ENCODE measurements around the gene SENP1.

SENP1 gene

GRCh38 chr12:48015129-48015528, 90.8 kb downstream of the SENP1 start:
- DNase-seq, result no peak

GRCh38 chr12:48013287-48013686, 92.6 kb downstream of the SENP1 start:
- no peak for DNase-seq

- no peak for DNase-seq
Measured at GRCh38 chr12:48012070-48012469, 93.8 kb downstream of the SENP1 start.

- no peak for DNase-seq
Measured at GRCh38 chr12:48010366-48010970, 95.4 kb downstream of the SENP1 start.

GRCh38 chr12:48009471-48009870, 96.4 kb downstream of the SENP1 start:
- DNase-seq, result no peak

- DNase-seq, result no peak
Measured at GRCh38 chr12:48008950-48009349, 96.9 kb downstream of the SENP1 start.

GRCh38 chr12:48008349-48008748, 97.5 kb downstream of the SENP1 start:
- DNase-seq, result no peak

GRCh38 chr12:48007206-48007605, 98.7 kb downstream of the SENP1 start:
- no peak for DNase-seq

- no peak for DNase-seq
Measured at GRCh38 chr12:48005750-48006021, 100.2 kb downstream of the SENP1 start.

GRCh38 chr12:48005001-48005749, 100.7 kb downstream of the SENP1 start:
- no peak for DNase-seq

- DNase-seq, result no peak
Measured at GRCh38 chr12:48004053-48004941, 101.6 kb downstream of the SENP1 start, which contains the start of gene COL2A1. Gene COL2A1 (minus strand): TSS chr12:48004476. CDS start chr12:48004321, 155 bp downstream.

- DNase-seq, result no peak
Measured at GRCh38 chr12:48003226-48004052, 102.4 kb downstream of the SENP1 start.

- no peak for DNase-seq
Measured at GRCh38 chr12:48002773-48003218, 103.1 kb downstream of the SENP1 start.

- DNase-seq, result no peak
Measured at GRCh38 chr12:48002414-48002730, 103.5 kb downstream of the SENP1 start.

GRCh38 chr12:48001505-48002413, 104.1 kb downstream of the SENP1 start:
- no peak for DNase-seq

GRCh38 chr12:48000878-48001504, 104.9 kb downstream of the SENP1 start:
- DNase-seq, result no peak

GRCh38 chr12:47999816-48000215, 106.1 kb downstream of the SENP1 start:
- no peak for DNase-seq

- DNase-seq, result no peak
Measured at GRCh38 chr12:47997321-47997720, 108.6 kb downstream of the SENP1 start.

GRCh38 chr12:47995981-47996401, 109.9 kb downstream of the SENP1 start:
- DNase-seq, result no peak

GRCh38 chr12:47993491-47993890, 112.4 kb downstream of the SENP1 start:
- no peak for DNase-seq
